ENCODE measurements around the gene DIP2A.
"Not testable (repeated sequence)": the region's sequence is repeated elsewhere in the genome, so short reads cannot be mapped to it uniquely, and the experiment has no call there.

Gene DIP2A

DNA sequence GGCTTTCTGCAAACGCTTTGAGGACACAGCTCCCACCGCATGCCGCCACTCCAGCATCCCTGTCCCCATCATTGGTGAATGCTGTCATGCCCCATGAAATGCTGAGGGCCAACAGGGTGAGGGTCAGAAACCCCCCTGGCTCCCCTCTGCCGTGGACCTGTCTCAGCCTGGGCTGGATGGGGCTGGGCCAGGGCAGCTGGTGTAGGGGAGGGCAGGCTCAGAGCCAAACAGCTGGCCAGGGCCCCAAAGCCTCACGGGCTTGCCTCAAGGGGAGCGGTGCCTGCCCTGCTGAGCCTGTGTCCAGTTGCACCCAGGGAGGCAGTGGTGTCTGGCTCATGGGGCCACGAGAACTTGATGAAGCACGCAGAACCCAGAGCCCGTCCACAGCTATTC lies 96.5 kb downstream of the DIP2A start:
- no peak for DNase-seq (ENCODE audit: low read depth in 2 of 2)

DNA sequence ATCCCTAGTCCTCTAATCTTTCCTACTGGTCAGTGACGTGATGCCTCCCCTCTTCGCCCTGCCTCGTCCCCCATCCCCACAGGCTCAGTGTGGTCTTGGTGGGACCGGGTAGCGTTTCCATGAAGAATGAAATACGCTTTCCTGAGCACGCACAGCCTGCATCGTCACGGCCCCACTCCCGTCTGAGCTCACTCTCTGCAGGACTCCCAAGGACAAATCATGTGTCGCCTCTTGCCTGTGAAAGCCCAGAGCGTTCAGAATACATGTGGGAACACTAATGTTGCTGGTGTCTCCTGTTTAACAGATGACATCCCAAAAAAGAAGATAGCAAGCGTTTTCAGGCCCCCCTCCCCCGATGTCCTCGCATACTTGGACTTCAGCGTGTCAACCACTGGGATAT lies 97.0 kb downstream of the DIP2A start:
- no peak for DNase-seq (ENCODE audit: low read depth in 2 of 2)

DNA sequence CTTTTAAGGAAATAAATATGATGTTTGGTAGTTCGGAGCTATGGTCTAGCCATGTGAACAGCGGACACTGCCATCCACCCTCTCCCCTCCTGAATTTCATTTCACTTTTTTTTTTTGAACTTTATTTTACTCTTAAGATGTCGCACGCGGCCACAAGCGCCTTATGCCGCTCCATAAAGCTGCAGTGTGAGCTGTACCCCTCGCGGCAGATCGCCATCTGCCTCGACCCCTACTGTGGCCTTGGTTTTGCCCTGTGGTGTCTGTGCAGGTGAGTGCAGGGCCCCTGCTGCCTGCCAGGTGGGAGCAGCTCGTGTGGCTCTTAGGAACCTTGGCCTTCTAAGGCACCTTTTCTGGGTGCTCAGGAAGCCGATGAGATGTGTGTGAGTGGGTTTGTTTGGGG lies 98.1 kb downstream of the DIP2A start:
- DNase-seq (ENCODE audit: low read depth in 2 of 2), result no peak

DNA sequence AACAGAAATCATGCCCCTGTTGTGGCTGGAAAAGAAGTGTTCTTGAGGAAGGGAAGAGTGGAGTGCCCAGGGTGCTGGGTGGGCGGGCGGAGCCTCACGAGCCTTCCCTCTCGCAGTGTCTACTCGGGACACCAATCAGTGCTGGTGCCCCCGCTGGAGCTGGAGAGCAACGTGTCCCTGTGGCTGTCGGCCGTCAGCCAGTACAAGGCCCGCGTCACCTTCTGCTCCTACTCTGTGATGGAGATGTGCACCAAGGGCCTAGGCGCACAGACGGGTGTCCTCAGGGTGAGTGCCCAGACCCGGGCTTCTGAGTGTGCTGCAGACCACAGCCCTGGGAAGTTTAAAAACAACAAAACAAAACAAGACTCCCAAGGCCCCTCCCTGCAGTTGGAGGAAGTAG lies 98.8 kb downstream of the DIP2A start:
- DNase-seq (ENCODE audit: low read depth in 2 of 2), result no peak

DNA sequence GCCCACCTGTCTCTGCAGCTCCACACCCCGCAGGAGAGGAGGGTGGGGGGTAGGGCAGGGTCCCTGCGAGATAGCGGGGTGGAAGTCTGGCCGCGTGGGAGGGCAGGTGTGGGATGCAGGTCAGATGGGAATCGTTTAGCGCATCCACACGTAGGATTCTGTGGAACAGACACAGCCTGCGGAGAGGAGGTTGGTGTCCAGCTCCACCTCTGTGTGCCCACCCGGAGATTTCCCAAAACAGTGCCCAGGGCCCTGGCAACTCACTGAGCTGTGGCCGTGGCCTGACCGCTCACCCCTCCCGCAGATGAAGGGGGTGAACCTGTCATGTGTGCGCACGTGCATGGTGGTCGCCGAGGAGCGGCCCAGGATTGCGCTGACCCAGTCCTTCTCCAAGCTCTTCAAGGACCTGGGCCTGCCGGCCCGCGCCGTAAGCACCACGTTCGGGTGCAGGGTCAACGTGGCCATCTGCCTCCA lies 99.3 kb downstream of the DIP2A start:
- DNase-seq (ENCODE audit: low read depth in 2 of 2), result no peak

DNA sequence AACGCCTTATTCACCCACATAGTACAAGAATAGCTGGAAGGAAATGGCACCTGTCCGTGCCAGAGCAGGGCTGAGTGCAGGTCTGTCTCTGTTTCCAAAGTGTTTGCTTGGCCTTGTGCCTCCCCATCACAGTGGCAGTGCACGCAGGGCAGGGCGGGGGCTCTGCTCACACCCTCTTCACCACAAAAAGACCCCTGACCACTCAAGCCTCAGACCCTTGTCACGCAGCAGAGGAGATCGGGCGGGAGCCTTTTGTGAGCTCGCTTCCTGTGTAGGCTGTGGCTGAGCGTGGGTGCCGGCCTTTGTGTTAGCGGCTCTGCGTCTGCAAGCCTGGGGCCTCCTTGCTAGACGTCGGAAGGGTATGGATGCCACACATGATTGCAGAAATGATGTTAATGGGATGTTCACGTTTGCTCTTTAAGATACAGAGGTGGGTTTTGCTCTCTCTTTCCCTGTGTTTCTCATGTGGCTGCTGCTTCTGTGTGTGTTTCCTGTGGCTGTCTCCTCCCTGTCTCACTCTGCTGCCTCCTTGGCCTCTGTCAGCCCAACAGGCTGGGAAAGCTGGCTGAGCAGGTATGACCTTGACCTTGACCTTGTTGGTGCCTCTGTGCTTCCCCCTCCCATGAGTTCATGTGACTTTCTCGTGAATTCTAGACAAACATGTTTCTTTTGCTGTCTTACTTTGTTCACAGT lies 100.7 kb downstream of the DIP2A start:
- DNase-seq (ENCODE audit: low read depth in 2 of 2), result peak; percentile 45 to 46

DNA sequence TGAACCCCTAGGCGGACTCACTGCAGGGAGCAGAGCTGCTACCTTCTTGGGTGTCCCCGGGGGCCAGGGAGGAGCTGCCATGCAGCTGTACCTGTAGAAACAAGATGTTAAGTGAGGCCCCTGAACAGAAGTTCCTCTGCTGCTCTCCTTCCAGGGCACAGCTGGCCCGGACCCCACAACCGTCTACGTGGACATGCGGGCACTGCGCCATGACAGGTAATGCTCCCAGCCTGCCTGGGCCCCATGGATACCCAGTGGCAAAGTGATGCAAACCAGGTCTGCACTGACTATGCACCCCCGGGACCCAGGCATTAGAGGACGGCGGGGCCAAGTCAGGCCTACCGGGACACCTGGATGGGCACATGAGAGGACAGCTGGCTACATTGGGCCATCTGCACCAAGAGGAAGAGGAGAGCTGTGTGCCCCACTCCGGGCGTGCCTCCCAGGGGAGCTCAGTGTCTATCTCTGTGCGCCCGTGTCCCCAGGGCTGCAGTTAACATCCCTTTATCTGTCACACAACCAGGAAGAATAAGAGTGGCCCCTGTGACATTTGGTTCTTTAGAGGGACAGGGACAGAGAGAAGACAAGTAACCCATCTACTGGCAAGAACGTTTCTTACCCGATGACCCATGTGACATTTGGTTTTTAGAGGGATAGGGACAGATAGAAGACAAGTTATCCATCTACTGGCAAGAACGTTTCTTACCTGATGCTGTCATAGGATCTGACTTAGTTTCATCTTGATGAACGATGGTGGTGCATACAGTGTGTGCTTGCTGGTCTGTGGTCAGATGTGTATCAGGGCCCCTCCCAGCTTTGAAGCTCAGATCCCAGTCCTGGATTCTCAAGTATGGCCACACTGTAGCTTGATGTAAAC lies 102.1 kb downstream of the DIP2A start:
- DNase-seq (ENCODE audit: low read depth in 2 of 2), result no peak

DNA sequence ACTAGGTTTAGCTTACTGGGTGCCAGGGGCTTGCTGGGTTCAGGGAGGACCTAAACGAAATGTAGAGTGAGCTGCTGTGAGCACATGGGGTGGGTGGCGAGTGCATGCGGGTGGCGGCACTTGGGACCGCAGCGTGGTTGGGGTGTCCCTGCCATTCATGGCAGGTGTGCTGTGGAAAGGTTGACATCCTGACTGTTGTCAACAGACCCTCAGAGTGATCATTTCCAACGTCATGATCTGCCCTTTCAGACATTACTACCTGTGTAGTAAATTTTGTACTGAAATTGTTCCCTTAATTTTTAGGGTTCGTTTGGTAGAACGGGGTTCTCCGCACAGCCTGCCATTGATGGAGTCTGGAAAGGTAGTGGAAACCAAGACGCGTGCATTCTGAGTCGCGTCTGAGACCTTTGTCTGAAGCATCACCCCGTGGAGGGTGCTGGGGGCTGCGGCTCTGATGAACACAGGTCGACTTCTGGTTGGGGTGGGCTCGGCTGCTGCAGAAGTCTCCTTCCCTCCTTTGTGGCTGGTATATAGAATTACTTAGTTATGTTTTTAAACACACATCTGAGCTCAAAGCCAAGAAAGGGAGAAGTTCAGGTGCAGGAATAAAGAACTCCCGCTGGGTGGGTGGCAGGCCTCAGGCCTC lies 102.9 kb downstream of the DIP2A start:
- DNase-seq (ENCODE audit: low read depth in 2 of 2), result no peak

DNA sequence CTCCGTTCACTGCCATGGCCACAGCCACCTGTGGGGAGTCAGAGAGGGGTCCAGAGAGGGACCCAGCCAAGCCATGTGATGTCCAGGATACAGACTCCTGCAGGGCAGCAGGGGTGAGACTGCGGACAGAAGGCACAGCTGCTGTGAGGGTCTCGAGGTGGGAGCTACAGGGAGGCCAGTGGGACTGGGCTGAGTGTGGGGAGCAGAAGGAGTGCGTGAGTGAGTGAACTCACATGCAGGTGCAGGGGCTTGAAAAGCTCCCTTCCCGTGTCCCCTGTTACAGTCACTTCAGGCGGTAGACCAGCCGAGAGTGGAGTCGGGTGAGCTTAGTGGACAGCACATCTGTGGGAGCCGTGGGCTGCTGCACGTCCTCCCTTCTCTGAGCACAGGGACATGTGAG lies 103.8 kb downstream of the DIP2A start:
- no peak for DNase-seq (ENCODE audit: low read depth in 2 of 2)

DNA sequence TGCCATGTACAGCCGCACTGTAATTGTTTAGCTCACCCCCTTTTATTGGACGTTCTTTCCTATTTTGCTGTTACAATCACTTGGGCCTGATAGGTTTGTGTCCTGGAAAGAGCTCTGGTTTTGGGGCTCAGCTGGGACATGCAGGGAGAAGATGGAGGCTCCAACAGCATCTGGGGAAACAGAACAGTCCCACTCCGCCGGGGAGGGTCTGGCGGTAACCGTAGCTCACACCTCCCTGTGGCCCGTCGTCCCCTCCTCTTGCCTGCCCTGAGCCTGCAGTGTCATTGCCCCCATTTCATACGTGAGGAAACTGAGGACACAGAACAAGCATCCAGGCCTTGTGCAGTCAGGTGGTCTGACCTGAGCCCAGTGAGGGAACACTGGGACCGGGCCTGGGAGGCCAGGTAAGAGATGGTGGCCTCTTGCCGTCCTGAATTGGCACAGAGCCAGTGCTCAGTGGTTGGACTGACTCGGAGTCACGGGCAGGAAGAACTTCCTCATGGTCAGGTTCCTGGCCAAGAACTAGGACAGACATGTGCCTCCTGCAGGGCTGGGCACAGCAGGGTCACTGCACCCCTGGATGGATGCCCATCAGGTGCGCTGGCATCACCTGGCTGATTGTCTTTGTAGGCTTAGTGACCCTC lies 104.4 kb downstream of the DIP2A start:
- no peak for DNase-seq (ENCODE audit: low read depth in 2 of 2)

DNA sequence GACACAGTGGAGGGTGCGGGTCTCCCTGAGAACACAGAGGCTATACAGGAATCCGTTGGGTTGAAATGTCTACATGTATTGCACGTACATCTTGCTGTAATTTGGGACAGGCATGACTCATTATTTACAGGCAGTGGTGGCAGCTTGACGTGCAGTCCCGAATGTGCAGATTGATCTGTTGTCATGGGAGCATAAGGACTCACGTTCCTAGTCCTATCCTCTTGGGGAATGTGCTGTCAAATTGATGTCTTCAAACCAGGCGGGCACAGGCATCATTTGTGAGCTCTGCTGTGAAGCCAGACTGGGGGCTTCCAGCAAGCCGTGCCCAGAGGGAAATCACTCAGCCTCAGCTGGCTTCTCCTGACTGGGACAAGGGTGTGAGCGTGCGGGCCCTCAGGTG lies 105.7 kb downstream of the DIP2A start:
- no peak for DNase-seq (ENCODE audit: low read depth in 2 of 2)

DNA sequence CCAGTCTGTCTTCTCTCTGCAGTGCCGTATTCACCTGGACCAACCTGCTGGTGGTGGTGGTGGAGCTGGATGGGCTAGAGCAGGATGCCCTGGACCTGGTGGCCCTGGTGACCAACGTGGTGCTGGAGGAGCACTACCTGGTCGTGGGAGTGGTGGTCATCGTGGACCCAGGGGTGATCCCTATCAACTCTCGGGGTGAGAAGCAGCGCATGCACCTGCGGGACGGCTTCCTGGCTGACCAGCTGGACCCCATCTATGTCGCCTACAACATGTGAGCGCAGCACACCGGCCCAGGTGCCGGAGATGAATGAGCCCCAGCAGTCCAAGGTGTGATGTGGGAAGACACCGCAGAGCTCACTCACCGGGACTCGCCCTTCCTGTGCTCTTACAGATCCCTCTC lies 108.7 kb downstream of the DIP2A start:
- no peak for DNase-seq (ENCODE audit: low read depth in 2 of 2)

DNA sequence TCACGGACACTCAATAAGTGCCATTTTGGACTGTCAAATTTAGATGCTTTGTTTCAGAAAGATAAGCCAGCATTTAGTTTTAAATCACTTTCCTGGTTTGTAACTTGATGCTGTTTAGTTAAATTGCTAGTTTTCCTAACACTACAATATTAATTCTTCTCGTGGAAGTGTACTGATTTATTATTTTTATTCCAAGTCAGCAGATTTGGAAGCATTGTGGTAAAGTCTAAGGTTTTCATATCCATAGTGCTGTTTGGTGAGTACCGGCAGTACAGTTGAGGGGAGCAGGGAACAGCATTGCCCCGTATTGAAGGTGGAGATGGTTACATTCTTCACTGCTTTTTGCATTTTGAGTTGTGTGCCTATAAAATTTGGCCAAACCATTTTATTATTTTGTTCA lies 109.9 kb downstream of the DIP2A start:
- DNase-seq (ENCODE audit: low read depth in 2 of 2), result no peak

DNA sequence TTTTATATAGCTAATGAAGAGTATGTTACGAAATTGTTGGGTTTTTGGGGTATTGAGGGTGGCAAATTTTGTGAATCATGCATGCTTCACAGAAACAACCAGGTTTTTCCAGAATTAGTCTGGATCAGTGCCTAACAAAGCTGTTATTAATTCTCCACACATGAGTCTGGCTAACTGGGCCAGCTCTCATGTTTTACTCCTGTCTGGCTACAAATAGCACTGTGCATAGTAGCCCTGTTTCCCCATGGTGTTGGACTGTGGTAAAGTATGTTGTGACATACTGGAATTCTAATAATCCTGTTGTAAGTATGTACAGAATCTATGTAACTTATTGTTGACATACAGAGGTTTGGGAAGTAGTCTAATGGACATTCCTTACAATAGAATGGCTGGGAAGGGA lies 110.4 kb downstream of the DIP2A start:
- no peak for DNase-seq (ENCODE audit: low read depth in 2 of 2)

DNA sequence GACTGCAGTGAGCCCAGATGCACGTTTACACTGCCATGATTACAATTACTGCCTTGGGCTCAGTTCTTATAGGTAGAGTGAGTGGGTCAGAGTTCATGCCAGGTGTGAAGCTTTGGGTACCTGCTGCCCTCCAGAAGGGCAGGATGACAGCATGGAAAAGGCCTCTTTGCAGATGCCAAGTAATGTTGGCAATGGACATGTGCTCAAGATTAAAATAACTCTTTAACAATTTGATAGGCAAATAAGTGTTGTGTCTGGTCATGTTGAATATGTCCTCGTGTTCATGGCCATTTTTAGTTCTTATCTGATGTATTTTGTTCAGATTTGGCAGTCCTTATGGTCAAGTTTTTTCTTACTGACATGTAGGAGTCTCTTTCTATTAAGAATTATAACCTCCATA lies 111.4 kb downstream of the DIP2A start:
- DNase-seq (ENCODE audit: low read depth in 2 of 2), result no peak

DNA sequence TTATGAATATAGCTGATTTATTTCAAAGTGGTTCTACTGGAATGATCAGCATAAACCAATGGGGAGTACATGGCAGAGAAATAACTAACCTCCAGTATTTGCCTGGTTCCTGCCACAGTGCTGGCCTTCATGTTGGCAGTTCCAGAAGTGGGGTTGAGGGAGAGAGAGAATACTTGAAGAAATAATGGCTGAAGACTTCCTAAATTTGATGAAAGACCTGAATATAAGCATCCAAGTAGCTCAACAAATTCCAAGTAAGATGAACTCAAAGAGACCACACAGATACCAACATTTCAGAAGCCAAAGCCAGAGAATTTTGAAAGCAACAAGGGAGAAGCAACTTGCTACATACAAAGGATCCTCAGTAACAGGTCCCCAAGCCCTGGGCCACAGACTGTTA lies 111.9 kb downstream of the DIP2A start:
- DNase-seq (ENCODE audit: low read depth in 2 of 2), result no peak

DNA sequence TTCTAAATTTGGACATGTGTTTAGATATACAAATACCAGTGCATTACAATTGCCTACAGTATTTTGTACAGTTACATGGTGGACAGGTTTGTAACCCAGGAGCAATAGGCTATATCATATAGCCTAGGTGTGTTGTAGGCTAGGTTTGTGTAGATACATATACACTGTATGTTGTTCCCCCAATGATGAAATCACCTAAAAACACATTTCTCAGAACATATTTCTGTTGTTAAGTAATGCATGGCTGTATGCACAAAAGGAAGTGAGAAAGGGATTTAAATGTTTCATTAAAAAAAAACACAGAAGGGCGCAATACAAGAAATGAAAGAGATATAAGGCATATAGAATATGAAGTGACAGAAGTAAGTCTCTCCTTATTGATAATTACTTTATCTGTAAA lies 114.2 kb downstream of the DIP2A start:
- DNase-seq (ENCODE audit: low read depth in 2 of 2), result no peak

DNA sequence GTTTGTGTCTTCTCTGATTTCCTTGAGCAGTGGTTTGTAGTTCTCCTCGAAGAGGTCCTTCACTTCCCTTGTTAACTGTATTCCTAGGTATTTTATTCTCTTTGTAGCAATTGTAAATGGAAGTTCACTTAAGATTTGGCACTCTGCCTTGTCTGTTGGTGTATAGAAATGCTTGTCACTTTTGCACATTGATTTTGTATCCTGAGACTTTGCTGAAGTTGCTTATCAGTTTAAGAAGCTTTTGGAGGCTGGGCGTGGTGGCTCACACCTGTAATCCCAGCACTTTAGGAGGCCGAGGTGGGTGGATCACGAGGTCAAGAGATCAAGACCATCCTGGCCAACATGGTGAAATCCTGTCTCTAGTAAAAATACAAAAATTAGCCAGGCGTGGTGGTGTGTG lies 119.1 kb downstream of the DIP2A start:
- not testable (repeated sequence) for DNase-seq (ENCODE audit: low read depth in 2 of 2)

DNA sequence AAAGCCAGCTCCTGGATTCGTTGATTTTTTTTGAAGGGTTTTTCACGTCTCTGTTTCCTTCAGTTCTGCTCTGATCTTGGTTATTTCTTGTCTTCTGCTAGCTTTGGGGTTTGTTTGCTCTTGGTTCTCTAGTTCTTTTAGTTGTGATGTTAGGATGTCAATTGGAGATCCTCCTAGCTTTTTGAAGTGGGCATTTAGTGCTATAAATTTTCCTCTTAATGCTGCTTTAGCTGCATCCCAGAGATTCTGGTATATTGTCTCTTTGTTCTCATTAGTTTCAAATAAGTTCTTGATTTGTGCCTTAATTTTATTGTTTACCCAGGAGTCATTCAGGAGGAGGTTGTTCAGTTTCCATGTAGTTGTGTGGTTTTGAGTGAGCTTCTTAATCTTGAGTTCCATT lies 120.7 kb downstream of the DIP2A start:
- DNase-seq (ENCODE audit: low read depth in 2 of 2), result not testable (repeated sequence)

DNA sequence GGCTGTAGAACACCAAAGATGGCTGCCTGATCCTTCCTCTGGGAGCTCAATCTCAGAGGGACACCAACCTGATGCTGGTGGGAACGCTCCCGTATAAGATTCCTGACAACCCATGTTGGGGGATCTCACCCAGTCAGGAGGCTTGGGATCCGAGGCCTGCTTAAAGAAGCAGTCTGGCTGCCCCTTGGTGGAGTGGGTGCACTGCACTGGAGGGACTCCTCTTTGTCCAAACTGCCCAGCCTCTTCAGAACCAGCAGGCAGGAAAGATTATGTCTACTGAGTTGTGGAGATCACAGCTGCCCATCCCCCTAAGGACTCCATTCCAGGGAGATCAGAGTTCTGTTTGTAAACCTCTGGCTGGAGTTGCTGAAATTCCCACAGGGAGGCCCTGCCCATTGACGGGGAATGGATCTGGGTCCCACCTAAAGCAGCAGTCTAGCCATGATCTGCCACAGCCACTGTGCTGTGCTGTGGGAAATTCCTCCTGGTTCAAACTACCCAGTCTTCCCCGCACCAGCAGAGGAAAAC lies 123.2 kb downstream of the DIP2A start:
- no peak for DNase-seq (ENCODE audit: low read depth in 2 of 2)

DNA sequence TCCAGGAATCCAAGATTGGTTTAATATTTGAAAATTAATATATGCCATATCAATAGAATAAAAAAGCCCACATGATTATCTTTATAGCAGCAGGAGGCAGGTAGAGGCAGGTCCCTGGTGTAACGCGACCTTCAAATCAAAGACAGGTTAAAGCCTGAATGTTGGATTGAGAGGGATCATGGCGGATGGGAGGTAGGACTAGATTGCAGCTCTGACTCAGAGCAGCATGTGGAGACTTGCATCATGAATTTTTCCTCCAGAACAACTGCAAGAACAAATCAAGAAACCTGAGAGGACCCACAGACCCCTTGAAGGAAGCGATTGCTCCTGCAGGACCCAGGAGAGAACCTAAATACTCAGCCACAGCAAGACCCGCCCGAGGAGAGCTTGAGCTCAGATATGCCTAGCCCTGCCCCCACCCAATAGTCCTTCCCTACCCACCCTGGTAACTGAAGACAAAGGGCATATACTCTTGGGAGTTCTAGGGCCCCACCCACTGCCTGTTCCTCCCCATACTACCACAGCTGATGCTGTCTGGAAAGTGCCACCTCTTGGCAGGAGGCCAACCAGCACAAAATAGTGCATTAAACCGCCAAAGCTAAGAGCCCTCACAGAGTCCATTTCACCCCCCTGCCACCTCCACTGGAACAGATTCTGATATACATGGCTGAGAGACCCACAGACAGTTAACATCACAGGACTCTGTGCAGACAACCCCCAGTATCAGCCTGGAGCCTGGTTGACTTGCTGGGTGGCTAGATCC lies 126.7 kb downstream of the DIP2A start:
- no peak for DNase-seq (ENCODE audit: low read depth in 2 of 2)

Measured in stimulated activated CD4-positive, alpha-beta T cell treated with anti-CD3 and anti-CD28 coated beads, Interleukin-1b, Interleukin-23, amount 100 ng/mL, for 4 hours (primary cell).